Measurements from ENCODE around the gene SLC25A30. TPM values are rescaled to one million over a fixed set of nuclear protein-coding genes. Genes with fewer than 3 reads are reported as not detected.

SLC25A30 gene, protein sequence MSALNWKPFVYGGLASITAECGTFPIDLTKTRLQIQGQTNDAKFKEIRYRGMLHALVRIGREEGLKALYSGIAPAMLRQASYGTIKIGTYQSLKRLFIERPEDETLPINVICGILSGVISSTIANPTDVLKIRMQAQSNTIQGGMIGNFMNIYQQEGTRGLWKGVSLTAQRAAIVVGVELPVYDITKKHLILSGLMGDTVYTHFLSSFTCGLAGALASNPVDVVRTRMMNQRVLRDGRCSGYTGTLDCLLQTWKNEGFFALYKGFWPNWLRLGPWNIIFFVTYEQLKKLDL
- polyA plus RNA-seq: 1 to 10 TPM in 2 of 3 donors, under 1 TPM in 1; 0.77 to 2.0 (median 1.5) TPM

DNA sequence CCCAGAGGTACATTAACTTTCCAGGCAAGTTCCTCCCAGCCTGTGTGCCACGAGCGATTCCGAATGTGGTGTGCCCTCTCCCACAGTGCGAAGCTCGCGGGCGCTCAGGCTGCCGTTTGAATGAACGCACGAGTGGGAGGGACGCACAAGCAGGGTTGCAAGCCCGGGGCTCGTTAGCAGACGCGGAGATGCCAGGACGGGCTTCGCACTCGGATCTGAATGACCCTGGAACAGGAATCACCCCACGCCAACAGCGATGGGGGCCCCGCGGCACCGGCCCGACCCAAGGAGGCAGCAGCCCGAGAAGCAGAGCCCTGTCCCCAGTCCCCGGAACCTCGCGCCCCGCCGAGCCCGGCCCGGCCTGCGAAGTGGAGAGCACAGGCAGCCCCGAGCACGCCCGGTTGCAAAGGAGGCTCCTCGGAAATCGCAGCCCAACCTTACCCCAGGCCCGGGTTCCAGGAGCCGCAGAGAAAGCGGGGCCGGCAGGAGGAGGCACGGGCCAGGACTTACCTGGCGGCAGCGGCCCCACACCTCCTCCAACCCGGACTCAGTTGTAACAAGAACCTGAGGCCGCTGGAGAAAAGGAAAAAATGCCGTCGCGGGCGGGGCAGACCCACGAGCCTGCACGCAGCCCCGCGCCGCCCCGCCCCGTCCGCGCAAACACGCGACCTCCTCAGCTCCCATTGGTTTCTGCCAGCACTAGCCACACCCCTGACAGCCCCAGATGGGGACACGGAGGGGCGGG is at the start of gene SLC25A30:
SLC25A30 (minus strand) TSS at position 584 of the 745 bp plus-strand sequence. CDS start 6,948 bp downstream, outside the sequence.
- H3K4me3 Mint-ChIP-seq: peak within 1 kb of the TSS; percentile 90 to 98 (median 96)
- no peaks in the 10 kb centered on the region for H3K36me3 Mint-ChIP-seq
- no peaks in the 10 kb centered on the region for H3K9me3 Mint-ChIP-seq
- peak; percentile 84 to 87 (median 85) for DNase-seq
- H3K27me3 Mint-ChIP-seq (ENCODE audit: low read depth in 3 of 3): peaks cover 8 to 18% (median 14%) of the 10 kb centered on the region in 3 donors
- peaks cover 20 to 28% of the 10 kb centered on the region in 2 donors for H3K4me1 Mint-ChIP-seq
- peak within 1 kb of the TSS; percentile 92 to 96 (median 95) for H3K27ac Mint-ChIP-seq

DNA sequence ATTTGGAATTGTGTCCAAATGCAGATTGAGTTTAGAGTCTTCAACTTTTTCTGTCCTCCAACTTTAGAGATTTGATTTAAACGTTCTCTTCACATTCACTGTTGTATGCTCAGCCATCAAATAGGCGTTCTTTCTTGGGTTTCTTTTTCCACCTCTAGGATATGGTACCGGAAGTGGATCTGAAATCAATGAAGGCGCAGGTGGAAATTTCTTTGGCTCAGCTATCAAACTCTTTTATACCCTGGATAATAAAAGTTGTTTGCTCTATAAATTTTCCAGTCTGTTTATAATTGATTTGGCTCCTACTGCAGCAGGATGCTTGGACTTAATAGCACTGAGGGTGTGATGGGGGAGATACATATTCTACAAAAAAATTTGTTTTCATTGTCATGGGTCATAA is 48.2 kb upstream of the SLC25A30 start:
- H3K27ac Mint-ChIP-seq: peak overlapping the region; percentile 23 to 96 (median 92)
- H3K36me3 Mint-ChIP-seq: peaks cover 0 to 3% (median 0%) of the 10 kb centered on the region in 3 donors
- no peak for DNase-seq
- H3K4me1 Mint-ChIP-seq: peaks cover 56 to 70% of the 10 kb centered on the region in 2 donors
- H3K27me3 Mint-ChIP-seq (ENCODE audit: low read depth in 3 of 3): peaks cover 2 to 5% (median 5%) of the 10 kb centered on the region in 3 donors
- no peaks in the 10 kb centered on the region for H3K9me3 Mint-ChIP-seq
- H3K4me3 Mint-ChIP-seq: peak overlapping the region; percentile 79 to 98 (median 95)

DNA sequence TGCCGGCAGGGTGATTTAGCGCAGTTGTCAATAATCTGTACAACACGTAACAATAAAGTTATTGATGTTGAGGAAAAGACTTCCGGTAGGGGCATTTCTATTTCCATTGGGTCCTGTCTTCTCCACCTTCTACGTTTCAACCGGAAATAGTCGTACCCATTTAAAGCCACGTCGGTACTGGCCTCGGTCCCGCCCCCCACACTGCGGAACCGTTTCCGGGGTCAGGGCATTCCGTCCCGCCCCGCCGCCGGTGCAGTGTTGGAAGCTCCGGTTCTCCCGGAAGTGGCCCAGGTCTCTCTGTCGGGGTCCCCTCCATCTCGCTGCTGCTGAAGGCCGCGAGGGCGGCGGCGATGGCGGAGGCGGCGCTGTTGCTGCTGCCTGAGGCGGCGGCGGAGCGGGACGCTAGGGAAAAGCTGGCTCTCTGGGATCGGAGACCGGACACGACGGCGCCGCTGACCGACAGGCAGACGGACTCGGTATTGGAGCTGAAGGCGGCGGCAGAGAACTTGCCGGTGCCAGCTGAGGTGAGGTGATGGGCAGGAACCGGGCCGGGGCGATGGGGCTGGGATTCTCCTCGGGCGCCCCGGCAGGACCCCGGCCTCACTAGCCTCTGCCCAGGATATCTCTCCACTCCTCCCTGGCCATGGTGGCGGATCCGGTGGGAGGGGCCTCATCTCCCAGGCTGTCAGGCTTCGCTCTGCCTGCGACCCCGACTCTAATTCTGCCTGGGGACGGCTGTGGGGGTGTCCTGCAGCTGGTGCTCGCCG is 46.7 kb upstream of the SLC25A30 start, which contains the start of gene COG3:
COG3 (plus strand) TSS at position 253 of the 767 bp plus-strand sequence; CDS start at position 351, 98 bp downstream.
- Mint-ChIP-seq H3K27me3 (ENCODE audit: low read depth in 3 of 3) (peaks cover 3 to 5% (median 5%) of the 10 kb centered on the region in 3 donors), H3K9me3 (no peaks in the 10 kb centered on the region), H3K4me1 (peaks cover 46 to 55% of the 10 kb centered on the region in 2 donors), H3K4me3 (peak within 1 kb of the TSS; percentile 94 to 98 (median 95)), H3K27ac (peak within 1 kb of the TSS; percentile 91 to 96 (median 95)), H3K36me3 (peaks cover 0 to 3% (median under 1%) of the 10 kb centered on the region in 3 donors)
- DNase-seq: peak; percentile 95 to 96 (median 95)

DNA sequence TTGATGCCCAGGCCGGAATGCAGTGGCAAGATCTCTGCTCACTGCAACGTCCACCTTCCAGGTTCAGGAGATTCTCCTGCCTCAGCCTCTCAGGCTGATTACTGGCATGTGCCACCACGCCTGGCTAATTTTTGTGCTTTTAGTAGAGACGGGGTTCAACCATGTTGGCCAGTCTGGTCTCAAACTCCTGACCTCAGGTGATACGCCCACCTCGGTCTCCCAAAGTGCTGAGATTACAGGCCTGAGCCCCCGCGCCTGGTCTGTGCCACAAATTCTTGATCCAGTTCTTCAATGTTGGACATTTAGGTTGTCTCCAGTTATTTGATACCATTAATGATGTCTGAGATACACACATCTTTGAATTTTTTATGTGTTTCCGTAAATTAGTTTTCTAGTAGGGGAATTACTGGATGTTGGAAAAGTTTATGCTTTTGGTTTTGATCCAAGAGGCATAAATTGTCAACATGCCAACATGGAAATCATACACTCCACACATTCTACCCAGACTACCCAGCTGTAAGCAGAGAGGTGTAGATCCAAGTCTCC is 46.0 kb upstream of the SLC25A30 start:
- Mint-ChIP-seq H3K27me3 (ENCODE audit: low read depth in 3 of 3) (peaks cover 5 to 6% (median 6%) of the 10 kb centered on the region in 3 donors), H3K27ac (peak overlapping the region; percentile 91 to 96 (median 95)), H3K36me3 (peaks cover under 1 to 7% (median 3%) of the 10 kb centered on the region in 3 donors), H3K4me1 (peaks cover 41 to 49% of the 10 kb centered on the region in 2 donors), H3K9me3 (no peaks in the 10 kb centered on the region), H3K4me3 (peak overlapping the region; percentile 94 to 98 (median 95))
- no peak for DNase-seq

DNA sequence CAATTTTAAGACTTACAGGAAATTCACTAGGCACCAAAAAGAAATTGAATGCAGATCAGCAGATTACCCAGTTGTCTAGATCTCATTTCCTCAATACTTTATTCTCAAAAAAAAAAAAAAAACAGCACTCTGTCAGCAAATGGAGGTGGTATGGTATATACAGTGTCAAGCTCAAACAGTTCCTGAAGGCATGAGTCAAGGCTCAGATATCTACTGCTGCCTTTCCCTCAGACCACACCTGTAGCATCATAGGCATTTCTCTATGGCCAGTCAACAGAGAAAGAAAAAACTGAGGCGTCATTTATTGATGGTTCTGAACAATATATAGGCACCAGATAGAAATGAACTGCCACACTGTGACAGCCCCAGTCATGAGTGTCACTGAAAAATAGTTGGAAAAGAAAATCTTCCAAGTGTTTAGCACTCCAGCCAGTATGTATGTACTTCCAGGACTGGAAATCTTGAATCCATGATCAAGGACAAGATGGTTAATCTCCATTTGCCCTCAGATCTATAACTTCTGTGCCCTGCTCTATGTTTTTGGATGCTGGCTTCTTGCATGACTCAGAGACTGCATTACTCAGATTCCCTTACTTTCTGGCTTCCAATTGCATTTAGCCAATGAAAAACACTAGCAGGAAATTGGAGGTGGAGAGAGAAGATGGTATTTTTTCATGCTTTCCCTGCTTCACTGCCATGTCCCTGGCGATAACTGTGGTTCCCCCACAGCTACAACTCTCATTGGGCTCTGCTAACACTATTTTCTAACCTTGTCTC is 38.2 kb upstream of the SLC25A30 start:
- Mint-ChIP-seq H3K9me3 (peaks cover 0 to 4% (median 0%) of the 10 kb centered on the region in 6 donors), H3K27me3 (ENCODE audit: low read depth in 3 of 3) (peaks cover 2 to 7% (median 3%) of the 10 kb centered on the region in 3 donors), H3K36me3 (peaks cover 3 to 14% (median 9%) of the 10 kb centered on the region in 3 donors), H3K4me1 (no peaks in the 10 kb centered on the region), H3K4me3 (no peak overlapping the region), H3K27ac (no peak overlapping the region)
- no peak for DNase-seq

DNA sequence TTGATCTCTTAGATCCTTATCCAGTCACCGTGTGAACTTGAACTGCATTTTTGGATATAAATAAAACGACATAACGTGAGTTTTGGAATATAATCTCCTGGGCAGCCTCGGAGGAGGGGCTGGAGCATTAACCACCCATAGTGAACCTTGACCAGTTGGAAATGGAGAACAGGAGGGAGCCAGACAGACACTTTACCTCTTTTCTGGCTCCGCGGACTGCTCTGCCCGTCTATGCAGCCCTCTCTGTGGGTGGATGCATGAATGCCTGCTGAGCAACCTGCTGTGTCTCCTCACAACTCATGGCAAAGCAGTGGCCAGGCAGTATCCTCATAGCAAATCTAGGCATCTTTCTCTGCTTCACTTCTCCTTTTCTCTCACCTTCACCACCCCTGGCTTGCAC is 36.0 kb upstream of the SLC25A30 start:
- H3K4me1 Mint-ChIP-seq: no peaks in the 10 kb centered on the region
- peaks cover 3 to 9% (median 8%) of the 10 kb centered on the region in 3 donors for H3K36me3 Mint-ChIP-seq
- DNase-seq: no peak
- H3K27me3 Mint-ChIP-seq (ENCODE audit: low read depth in 3 of 3): peaks cover 1 to 4% (median 2%) of the 10 kb centered on the region in 3 donors
- no peak overlapping the region for H3K27ac Mint-ChIP-seq
- no peak overlapping the region for H3K4me3 Mint-ChIP-seq
- peaks cover 0 to 4% (median 0%) of the 10 kb centered on the region in 6 donors for H3K9me3 Mint-ChIP-seq

DNA sequence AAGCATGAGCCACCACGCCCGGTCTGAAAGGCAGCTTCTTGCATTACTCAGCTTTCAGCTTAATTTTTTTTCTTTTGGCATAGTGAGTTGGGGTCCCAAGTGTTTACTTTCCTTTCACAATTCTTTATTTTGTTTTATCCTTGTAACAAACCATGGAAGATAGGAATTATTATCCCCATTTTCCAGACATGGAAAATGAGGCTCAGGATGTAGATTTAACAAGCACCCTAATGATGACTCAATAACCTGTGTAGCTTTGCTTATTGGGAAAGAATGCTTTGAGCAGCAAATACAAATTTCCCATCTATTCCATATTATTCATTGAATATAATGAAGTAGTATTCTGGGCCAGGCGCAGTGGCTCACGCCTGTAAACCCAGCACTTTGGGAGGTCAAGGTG is 33.1 kb upstream of the SLC25A30 start:
- Mint-ChIP-seq H3K4me3 (no peak overlapping the region), H3K9me3 (no peaks in the 10 kb centered on the region), H3K27ac (no peak overlapping the region), H3K36me3 (peaks cover 0 to 4% (median 0%) of the 10 kb centered on the region in 3 donors), H3K4me1 (no peaks in the 10 kb centered on the region), H3K27me3 (ENCODE audit: low read depth in 3 of 3) (peaks cover 2 to 5% (median 2%) of the 10 kb centered on the region in 3 donors)
- DNase-seq: no peak

DNA sequence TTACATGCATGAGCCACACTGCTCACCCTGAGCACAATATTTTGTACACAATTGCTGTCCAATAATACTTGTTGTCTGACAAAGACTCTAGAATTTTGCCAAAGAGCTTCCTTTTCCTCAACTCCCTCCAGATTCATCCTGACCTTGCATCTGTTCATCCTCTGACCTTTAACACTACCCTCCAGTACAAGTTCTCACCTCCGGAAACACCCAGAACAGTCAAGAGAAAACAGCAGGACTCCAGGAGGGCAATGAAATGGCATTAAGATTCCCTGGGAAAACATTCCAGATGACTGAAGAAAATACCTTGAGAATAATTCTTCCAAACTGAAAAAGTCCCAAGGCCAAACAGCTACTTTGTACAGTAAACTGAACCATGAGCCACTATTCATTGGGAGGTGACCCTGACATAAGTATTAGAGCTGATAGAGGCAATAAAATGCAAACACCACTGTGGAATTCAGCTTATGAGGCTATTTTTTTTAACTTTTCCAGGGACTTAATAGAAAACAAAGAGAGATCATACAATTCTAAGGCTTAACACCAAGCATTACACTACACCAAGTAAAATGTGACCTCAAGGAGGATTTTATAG is 30.9 kb upstream of the SLC25A30 start:
- H3K27me3 Mint-ChIP-seq (ENCODE audit: low read depth in 3 of 3): peaks cover 2 to 7% (median 7%) of the 10 kb centered on the region in 3 donors
- peaks cover 0 to 4% (median 0%) of the 10 kb centered on the region in 3 donors for H3K36me3 Mint-ChIP-seq
- no peaks in the 10 kb centered on the region for H3K4me1 Mint-ChIP-seq
- H3K9me3 Mint-ChIP-seq: no peaks in the 10 kb centered on the region
- no peak overlapping the region for H3K27ac Mint-ChIP-seq
- DNase-seq: no peak
- H3K4me3 Mint-ChIP-seq: no peak overlapping the region

DNA sequence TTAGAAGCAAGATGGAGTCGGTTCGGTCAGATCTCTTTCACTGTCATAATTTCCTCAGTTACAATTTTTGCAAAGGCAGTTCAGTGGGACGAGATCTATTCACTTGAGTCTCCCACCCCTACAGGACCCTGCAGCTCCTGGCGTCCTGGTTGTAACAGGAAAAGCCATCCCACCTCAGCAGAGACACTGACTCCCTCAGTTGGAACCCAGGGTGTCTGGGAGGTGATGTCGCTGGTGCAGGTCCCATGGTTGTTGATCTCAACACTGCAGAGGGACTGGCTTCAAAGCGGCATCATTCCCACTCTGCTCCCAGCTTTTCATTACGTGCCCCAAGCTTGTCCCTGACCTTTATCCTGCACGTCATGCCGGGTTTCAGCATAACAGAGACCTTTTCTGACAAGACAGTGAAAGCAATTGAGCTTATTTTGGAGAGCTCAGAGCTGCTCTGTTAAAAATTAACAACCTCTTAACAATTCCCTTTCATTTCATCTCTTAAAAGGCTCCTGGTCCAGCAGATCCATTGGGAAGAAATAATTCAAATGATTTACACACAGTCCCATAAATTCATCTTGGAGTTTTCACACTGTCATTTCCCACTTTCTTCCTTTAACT is 29.0 kb upstream of the SLC25A30 start:
- Mint-ChIP-seq H3K27me3 (ENCODE audit: low read depth in 3 of 3) (peaks cover 2 to 9% (median 6%) of the 10 kb centered on the region in 3 donors), H3K4me3 (no peak overlapping the region), H3K9me3 (no peaks in the 10 kb centered on the region), H3K36me3 (no peaks in the 10 kb centered on the region), H3K4me1 (no peaks in the 10 kb centered on the region), H3K27ac (no peak overlapping the region)
- DNase-seq: no peak

DNA sequence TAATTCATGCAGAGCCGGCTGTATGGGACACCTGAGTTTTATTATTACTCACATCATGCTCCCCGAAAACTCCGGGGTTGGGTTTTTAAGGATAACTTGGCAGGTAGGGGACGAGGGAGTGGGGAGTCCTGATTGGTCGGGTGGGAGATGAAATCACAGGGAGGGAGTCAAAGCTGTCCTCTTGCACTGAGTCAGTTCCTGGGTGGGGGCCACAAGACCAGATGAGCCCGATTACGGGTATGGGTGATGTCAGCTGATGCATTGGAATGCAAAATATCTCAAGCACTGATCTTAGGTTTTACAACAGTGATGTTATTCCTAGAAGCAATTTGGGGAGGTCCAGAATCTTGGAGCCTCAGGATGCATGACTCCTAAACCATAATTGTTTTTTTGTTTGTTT is 28.0 kb upstream of the SLC25A30 start:
- H3K4me1 Mint-ChIP-seq: peaks cover 5 to 9% of the 10 kb centered on the region in 2 donors
- peaks cover 2 to 9% (median 5%) of the 10 kb centered on the region in 3 donors for H3K27me3 Mint-ChIP-seq (ENCODE audit: low read depth in 3 of 3)
- no peak for DNase-seq
- no peak overlapping the region for H3K4me3 Mint-ChIP-seq
- no peaks in the 10 kb centered on the region for H3K36me3 Mint-ChIP-seq
- no peaks in the 10 kb centered on the region for H3K9me3 Mint-ChIP-seq
- H3K27ac Mint-ChIP-seq: no peak overlapping the region

DNA sequence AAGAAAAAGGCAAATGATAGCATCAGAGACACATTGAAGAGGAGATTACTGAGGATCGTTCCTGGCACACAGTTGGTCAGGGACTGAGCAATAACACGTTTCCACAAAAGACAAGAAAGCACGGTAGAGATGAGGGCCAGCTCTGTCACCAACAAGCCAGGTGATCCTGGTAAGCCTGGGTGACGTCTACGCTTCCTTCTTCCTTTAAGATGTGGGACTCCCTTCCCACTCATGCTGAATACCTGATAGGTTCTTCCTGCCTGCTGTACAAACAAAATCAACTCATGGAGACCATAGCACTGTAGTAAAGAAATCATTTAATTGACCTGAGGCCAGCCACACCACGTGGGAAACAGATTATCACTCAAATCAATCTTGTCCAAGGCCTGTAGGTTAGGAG is 26.9 kb upstream of the SLC25A30 start:
- H3K4me3 Mint-ChIP-seq: no peak overlapping the region
- no peaks in the 10 kb centered on the region for H3K9me3 Mint-ChIP-seq
- no peaks in the 10 kb centered on the region for H3K36me3 Mint-ChIP-seq
- H3K27ac Mint-ChIP-seq: no peak overlapping the region
- no peak for DNase-seq
- peaks cover 5 to 9% of the 10 kb centered on the region in 2 donors for H3K4me1 Mint-ChIP-seq
- peaks cover under 1 to 9% (median 5%) of the 10 kb centered on the region in 3 donors for H3K27me3 Mint-ChIP-seq (ENCODE audit: low read depth in 3 of 3)

DNA sequence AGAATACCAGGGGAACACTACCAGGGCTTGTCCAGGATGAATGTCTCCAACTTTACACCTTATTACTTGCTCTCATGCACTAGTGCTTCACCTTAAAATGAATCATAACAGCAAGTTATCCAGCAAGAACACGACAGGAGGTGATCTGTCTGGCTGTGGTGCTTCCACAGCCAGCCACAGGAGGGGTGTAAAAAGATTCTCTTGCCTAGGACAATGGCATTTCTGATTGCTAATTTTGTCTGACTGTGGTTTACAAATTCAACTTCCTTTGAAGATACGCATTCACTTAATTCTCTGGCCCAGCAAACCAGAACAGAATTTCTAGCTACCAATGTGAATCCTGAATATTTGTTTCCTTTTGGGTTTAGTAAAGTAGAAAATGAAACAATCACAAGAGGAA is 23.5 kb upstream of the SLC25A30 start:
- Mint-ChIP-seq H3K4me1 (peaks cover 5 to 9% of the 10 kb centered on the region in 2 donors), H3K4me3 (no peak overlapping the region), H3K27me3 (ENCODE audit: low read depth in 3 of 3) (peaks cover 1 to 5% (median 4%) of the 10 kb centered on the region in 3 donors), H3K9me3 (no peaks in the 10 kb centered on the region), H3K27ac (peak overlapping the region in 3 of 6 donors; percentile 7 to 46 (median 25)), H3K36me3 (no peaks in the 10 kb centered on the region)
- DNase-seq: no peak
